ENCODE results near the gene JARID2.

DNA sequence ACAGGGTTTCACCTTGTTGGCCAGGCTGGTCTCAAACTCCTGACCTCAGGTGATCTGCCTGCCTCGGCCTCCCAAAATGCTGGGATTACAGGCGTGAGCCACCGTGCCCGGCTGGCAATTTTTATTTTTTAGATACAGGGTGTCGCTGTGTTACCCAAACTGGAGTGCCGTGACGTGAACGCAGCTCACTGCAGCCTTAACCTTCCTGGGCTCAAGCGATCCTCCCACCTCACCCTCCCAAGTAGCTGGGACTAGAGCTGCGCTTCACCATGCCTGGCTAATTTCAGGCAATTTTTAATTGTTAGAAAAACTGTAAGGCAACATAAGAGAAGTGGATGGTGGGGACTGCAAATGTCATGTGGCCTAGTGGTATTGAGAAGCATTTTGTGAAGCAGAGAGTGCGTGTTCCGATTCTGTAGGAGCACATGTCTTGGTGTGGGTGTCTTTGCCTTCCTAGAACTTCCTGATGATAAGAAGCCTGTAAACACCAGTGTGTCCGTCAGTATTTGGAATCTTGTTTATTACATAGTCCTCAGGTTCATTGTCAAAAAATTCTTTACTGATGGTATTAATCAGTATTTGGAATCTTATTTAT, 18.0 kb downstream of the JARID2 start:
- TF ChIP-seq CTCF (IDR thresholded peaks at IDR 0.05; ENCODE audit: insufficient read depth, low read length, poor library complexity, severe bottlenecking): no peak
- no peak for TF ChIP-seq EZH2phosphoT487 (conservative IDR thresholded peaks at IDR 0.05; ENCODE audit: low read length)

Data from SU-DHL-6 (cell line).